Measurements from ENCODE around the gene CYP3A7.

- TF ChIP-seq CTCF (IDR thresholded peaks at IDR 0.05; ENCODE audit: low read depth, low read length, poor library complexity, severe bottlenecking): no peak
- no peak for TF ChIP-seq EZH2phosphoT487 (IDR thresholded peaks at IDR 0.05; ENCODE audit: borderline replicate concordance, low read length)
Measured at GRCh38 chr7:99734987-99735386, at the start of gene CYP3A7.

All from DOHH2 (cell line).